Measurements from ENCODE around the gene OR1D5.

GRCh38 chr17:3033741-3034577, 29.4 kb downstream of the OR1D5 start:
- TF ChIP-seq, protein P1, sequence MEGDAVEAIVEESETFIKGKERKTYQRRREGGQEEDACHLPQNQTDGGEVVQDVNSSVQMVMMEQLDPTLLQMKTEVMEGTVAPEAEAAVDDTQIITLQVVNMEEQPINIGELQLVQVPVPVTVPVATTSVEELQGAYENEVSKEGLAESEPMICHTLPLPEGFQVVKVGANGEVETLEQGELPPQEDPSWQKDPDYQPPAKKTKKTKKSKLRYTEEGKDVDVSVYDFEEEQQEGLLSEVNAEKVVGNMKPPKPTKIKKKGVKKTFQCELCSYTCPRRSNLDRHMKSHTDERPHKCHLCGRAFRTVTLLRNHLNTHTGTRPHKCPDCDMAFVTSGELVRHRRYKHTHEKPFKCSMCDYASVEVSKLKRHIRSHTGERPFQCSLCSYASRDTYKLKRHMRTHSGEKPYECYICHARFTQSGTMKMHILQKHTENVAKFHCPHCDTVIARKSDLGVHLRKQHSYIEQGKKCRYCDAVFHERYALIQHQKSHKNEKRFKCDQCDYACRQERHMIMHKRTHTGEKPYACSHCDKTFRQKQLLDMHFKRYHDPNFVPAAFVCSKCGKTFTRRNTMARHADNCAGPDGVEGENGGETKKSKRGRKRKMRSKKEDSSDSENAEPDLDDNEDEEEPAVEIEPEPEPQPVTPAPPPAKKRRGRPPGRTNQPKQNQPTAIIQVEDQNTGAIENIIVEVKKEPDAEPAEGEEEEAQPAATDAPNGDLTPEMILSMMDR (IDR thresholded peaks at IDR 0.05), result no peak
- TF ChIP-seq POLR2A (IDR thresholded peaks at IDR 0.05), result no peak
